Fibroblast of skin of abdomen (primary cell): ENCODE measurements around the gene TSGA10IP.
"Not testable (repeated sequence)": the region's sequence is repeated elsewhere in the genome, so short reads cannot be mapped to it uniquely, and the experiment has no call there.

Experiments used
- DNase-seq: peaks from one replicate; pipeline ENCODE4 v3.0.0-alpha.2; 2013

The TSGA10IP gene

GRCh38 chr11:65947603-65948125 is 2.4 kb downstream of the TSGA10IP start:
- no peak for DNase-seq

GRCh38 chr11:65950711-65951110 is 5.4 kb downstream of the TSGA10IP start:
- not testable (repeated sequence) for DNase-seq

GRCh38 chr11:65951641-65952040 is 6.4 kb downstream of the TSGA10IP start:
- DNase-seq = not testable (repeated sequence)

- no peak for DNase-seq
Measured at GRCh38 chr11:65952052-65952521, 6.8 kb downstream of the TSGA10IP start.

GRCh38 chr11:65953471-65953870 is 8.2 kb downstream of the TSGA10IP start:
- DNase-seq = no peak

- no peak for DNase-seq
Measured at GRCh38 chr11:65954771-65955170, 9.5 kb downstream of the TSGA10IP start.

GRCh38 chr11:65958291-65958690 is 13.0 kb downstream of the TSGA10IP start:
- DNase-seq = no peak

- no peak for DNase-seq
Measured at GRCh38 chr11:65958774-65959420, 13.6 kb downstream of the TSGA10IP start.

- DNase-seq = no peak
Measured at GRCh38 chr11:65960824-65961266, 15.6 kb downstream of the TSGA10IP start.

GRCh38 chr11:65961267-65962140 is 16.2 kb downstream of the TSGA10IP start, which contains the start of gene SART1:
SART1 (plus strand) TSS chr11:65961734; CDS start chr11:65961781, 47 bp downstream.
- peak; percentile 99 for DNase-seq

GRCh38 chr11:65962141-65962564 is 16.9 kb downstream of the TSGA10IP start:
- DNase-seq = no peak

GRCh38 chr11:65964906-65965305 is 19.6 kb downstream of the TSGA10IP start:
- DNase-seq = no peak

- no peak for DNase-seq
Measured at GRCh38 chr11:65965986-65966762, 20.9 kb downstream of the TSGA10IP start.

- DNase-seq = no peak
Measured at GRCh38 chr11:65967329-65967934, 22.2 kb downstream of the TSGA10IP start.

- DNase-seq = no peak
Measured at GRCh38 chr11:65968600-65969482, 23.6 kb downstream of the TSGA10IP start.

GRCh38 chr11:65972116-65972515 is 26.8 kb downstream of the TSGA10IP start:
- no peak for DNase-seq

GRCh38 chr11:65973439-65974110 is 28.3 kb downstream of the TSGA10IP start:
- DNase-seq = peak; percentile 6

- no peak for DNase-seq
Measured at GRCh38 chr11:65975771-65976170, 30.5 kb downstream of the TSGA10IP start.

- no peak for DNase-seq
Measured at GRCh38 chr11:65976216-65977176, 31.2 kb downstream of the TSGA10IP start.
